HG02642 (cell line): ENCODE results near the gene ICAM4.
A peak's percentile ranks its signal among the peaks of the same experiment; 100 is the strongest.
"Not testable (repeated sequence)": the region's sequence is repeated elsewhere in the genome, so short reads cannot be mapped to it uniquely, and the experiment has no call there.

Experiments used
- ATAC-seq: cut with Tn5 transposase; IDR thresholded peaks from one replicate; pipeline ENCODE4 v1.9.1; 2021; ENCODE audit warnings: mild to moderate bottlenecking; ENCODE audit not compliant: unreplicated experiment, poor library complexity

Gene ICAM4

GRCh38 chr19:10286803-10287737 is at the start of gene ICAM4:
Gene ICAM4, plus strand, starts transcription at chr19:10286955. Its CDS starts 58 bp downstream, at chr19:10287013.
- no peak for ATAC-seq

DNA sequence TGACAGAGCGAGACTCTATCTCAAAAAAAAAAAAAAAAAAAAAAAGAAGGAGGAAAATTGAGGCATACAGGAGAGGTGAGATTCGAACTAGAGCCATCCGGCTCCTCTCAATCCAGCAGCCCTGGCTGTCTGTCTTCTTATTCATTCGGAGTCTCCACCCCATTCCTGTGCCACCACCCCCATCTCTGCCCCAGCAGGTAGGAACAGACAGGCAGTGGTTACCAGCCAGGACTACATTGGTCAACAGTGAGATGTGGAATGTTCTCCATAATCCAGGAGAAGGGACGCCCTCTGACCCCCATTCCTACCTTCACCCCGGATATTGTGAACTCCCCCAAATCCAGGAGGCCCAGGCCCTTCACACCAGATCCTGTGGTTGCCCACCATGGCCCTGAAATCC is 49.1 kb upstream of the ICAM4 start:
- no peak for ATAC-seq

DNA sequence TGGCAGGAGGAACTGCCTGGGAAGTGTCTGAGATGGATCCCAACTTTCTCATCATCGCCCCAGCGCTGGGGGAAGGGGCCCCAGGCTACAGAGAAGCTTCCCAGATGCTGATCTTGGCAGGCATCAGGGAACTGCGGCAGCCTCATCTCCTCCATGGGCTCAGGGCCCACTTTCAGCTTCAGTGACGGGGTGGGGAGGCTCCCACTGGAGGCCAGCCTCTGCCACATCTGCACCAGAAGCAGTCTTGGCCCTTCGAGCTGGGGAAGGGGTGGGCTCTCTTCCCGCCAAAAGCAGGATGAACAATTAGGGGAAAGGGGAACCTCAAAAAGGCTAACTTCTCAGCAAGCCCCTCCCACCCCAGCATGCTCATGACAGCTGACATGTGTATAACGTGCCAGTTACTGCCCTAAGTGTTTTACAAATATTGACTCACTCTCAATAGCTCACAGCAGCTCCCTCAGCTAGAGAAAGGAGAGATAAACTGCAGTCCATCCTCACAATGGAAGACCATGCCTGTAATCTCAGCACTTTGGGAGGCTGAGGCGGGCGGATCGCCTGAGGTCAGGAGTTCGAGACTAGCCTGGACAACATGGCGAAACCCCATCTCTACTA is 48.5 kb upstream of the ICAM4 start:
- no peak for ATAC-seq

- not testable (repeated sequence) for ATAC-seq
These were observed 44.8 kb upstream of the ICAM4 start for GRCh38 chr19:10241826-10242449.

DNA sequence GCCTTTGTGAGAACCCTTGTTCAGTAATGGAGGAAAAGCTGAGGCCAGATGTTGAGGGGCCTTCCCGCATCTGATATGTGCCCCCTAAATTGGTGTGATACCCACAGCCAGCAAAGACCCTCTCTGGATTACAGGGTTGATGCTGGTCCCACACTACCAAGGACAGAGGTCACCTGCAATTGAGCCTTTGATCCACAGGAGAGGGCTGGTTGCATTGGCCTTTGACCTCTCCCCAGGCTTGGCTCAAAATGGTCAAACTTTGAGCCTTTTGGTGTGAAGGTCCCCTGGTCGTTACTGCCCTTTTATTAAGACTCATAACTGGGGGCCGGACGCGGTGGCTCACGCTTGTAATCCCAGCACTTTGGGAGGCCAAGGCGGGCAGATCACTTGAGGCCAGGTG is 43.1 kb upstream of the ICAM4 start:
- ATAC-seq: no peak

DNA sequence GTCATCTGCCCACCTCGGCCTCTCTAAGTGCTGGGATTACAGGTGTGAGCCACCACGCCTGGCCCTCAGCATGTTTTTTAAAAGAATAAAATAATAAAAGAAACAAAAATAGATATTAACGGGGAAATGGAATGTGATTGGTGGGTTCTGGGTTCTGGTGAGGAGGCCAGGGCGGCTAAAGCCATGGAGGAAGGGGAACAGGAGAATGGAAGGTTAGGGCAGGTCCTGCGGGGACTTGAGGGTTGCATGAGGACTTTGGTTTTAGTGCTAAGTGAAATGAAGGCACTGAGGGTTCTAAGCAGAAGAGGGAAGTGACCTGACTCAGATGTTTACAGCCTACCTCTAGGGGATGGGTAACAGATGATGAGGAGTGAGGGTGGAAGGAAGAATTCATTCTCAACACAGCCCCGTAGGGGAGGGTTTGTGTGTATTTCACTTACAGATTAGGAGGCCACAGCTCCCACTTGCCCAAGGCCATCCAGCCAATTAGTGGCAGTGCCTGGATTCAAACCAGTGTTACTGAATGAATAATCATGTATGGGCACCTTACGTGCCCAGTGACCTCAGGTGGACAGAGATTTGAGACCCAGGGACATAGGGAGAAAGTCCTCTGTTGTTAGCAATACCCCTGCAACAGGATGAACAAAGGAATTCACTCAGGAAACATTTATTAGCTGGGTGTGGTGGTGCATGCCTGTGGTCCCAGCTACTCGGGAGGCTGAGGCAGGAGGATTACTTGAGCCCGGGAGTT is 41.4 kb upstream of the ICAM4 start:
- no peak for ATAC-seq

- ATAC-seq: no peak
These were observed 40.2 kb upstream of the ICAM4 start for GRCh38 chr19:10246511-10246910.

GRCh38 chr19:10251792-10252694 is 34.7 kb upstream of the ICAM4 start, which contains the start of gene MRPL4:
Gene MRPL4, plus strand, starts transcription at chr19:10252214. Its CDS starts 40 bp downstream, at chr19:10252254.
- peak; percentile 88 for ATAC-seq

GRCh38 chr19:10252707-10253106 is 34.0 kb upstream of the ICAM4 start:
- ATAC-seq: no peak

GRCh38 chr19:10254244-10254643 is 32.5 kb upstream of the ICAM4 start:
- no peak for ATAC-seq

- ATAC-seq: no peak
These were observed 31.4 kb upstream of the ICAM4 start for GRCh38 chr19:10255358-10255757.

- no peak for ATAC-seq
These were observed 30.2 kb upstream of the ICAM4 start for GRCh38 chr19:10256551-10256950.

- ATAC-seq: no peak
These were observed 29.7 kb upstream of the ICAM4 start for GRCh38 chr19:10256970-10257615.

DNA sequence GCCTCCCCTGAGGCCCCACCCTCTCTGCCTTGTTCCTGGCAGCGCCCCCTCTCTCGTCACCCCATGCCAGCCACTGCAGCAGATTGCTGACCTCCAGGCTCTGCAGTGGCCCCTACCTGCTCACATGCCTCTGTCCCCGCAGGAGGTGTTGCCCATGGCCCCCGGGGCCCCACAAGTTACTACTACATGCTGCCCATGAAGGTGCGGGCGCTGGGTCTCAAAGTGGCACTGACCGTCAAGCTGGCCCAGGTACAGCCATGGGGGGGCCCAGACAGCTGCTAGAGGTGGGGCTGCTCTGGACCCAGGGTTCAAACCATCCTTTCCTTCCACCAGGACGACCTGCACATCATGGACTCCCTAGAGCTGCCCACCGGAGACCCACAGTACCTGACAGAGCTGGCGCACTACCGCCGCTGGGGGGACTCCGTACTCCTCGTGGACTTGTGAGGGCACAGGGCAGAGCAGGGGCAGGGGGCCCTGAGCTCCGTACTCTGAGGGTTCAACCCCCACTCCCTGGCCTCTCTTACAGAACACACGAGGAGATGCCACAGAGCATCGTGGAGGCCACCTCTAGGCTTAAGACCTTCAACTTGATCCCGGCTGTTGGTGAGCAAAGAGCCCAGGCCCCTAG is 28.6 kb upstream of the ICAM4 start:
- ATAC-seq: no peak

GRCh38 chr19:10259162-10259905 is 27.4 kb upstream of the ICAM4 start:
- ATAC-seq: no peak

DNA sequence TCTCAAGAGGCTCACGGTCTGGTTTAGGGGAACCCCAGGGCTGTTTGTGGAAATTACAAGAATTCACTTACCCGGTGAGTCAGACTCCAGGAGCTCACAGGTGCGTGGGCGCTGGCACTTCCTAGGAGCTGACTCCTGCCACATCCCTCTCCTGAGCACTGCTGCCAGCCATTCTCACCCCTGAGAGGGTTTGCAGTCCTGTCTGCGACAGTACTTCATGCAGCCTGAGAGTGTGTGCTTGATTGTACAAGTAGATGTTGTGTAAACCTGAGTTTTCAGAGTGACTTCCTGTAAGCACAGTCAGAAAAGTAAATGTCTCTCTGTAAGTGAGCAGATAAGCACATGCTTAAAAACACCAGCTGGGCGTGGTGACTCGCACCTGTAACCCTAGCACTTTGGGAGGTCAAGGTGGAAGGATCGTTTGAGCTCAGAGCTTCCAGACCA is 26.6 kb upstream of the ICAM4 start:
- ATAC-seq: no peak

- ATAC-seq: no peak
These were observed 24.0 kb upstream of the ICAM4 start for GRCh38 chr19:10262771-10263170.

DNA sequence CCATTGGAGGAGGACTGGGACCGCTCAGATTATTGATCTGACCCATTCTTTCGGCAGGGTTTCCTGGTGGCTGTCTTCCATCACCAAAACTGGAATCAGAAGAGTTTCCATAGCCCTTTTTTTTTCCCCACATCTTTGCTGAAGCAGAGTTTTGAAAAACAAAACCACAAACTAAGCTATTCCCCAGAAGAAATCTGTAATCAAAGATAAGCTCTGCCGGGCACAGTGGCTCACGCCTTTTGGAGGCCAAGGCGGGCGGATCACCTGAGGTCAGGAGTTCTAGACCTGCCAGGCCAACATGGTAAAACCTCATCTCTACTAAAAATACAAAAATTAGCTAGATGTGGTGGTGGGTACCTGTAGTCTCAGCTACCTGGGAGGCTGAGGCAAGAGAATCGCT is 20.0 kb upstream of the ICAM4 start:
- ATAC-seq: no peak
